PC-9 (cell line): Measurements from ENCODE around the gene SNTG2.

ENCODE experiments used
- CTCF ChIP-seq: fragments of 200-600 bp; sonication (generic); conservative IDR thresholded peaks from 2 replicates; pipeline ENCODE4 v1.6.1; 2017; ENCODE audit warnings: mixed run types, antibody characterized with exemption, mild to moderate bottlenecking, moderate library complexity
- EZH2 ChIP-seq: fragments of 200-600 bp; sonication (generic); IDR thresholded peaks from 2 replicates; pipeline ENCODE4 v1.8.0; 2017; ENCODE audit warnings: antibody characterized with exemption, low read depth

- no peak for TF ChIP-seq CTCF
- no peak for TF ChIP-seq EZH2
Measured at GRCh38 chr2:954687-955000, 4.0 kb downstream of the SNTG2 start.
